Measurements from ENCODE around the gene POU2F1. TPM values are rescaled to one million over a fixed set of nuclear protein-coding genes. Genes with fewer than 3 reads are reported as not detected.

Gene POU2F1
- total and polyA plus RNA-seq, 2 donors (not counting 1 experiment from before 2014, with no cell fraction given): 5.2 to 48.8 TPM

DNA sequence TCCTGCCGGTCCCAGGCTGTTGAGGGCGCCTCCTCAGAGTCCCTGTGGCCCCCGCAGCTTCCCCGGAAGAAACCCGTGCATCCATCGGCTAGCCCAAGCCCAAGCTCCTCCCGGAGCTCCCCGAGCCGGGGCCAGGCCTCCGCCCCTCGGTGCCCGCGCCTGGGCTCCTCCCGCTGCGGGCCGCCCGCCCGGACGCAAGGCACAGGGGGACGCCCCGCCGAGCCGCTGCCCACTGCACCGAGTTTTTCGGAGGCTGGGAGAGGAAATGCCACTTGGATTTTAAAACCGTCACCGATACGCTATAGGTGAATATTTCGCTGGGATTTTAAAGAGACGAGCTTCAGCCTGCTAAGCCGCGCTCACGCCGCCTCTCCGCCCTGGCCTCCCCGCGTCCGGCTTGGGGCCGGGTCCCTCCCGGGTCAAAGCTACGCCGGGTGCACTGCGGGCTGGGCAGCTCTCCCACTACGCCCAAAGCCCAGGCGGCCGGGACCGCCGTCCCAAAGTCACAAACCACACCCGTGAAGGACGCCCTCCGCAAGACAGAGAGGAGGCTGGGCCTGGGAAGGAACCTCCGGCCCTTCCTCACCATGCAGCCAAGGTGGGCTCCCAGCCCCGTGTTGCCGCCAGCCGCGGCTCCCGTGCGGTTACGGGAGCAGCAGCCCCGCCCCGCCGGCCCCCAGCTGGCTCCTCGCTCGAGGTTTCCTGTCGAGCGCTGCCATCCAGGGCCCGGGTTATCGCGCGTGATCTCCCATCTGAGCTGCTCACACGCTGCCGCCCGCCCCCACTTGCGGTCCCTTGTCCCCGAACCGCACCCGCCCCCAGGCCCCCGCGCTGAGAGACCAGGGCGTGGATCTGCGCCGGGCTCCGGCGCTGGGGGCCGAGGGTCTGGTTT lies 234.5 kb downstream of the POU2F1 start:
- no peaks in the 10 kb centered on the region for H4K20me1 ChIP-seq (ENCODE audit: control insufficient read depth, insufficient read depth, low read length, poor library complexity, severe bottlenecking)
- WGBS (ENCODE audit: insufficient coverage): under 1% methylated on average over 85 of the region's 85 CpGs
- H3K36me3 ChIP-seq (replicated peaks in 1 of 2; ENCODE audit: control extremely low read depth in 1 of 2, control insufficient read depth in 1 of 2, extremely low read depth in 1 of 2, insufficient read depth in 2 of 2, low read length in 1 of 2): no peaks in the 10 kb centered on the region
- H3K79me2 ChIP-seq (ENCODE audit: control insufficient read depth, insufficient read depth, low read length): no peaks in the 10 kb centered on the region
- peak overlapping the region; percentile 100 for H3K4me2 ChIP-seq (replicated peaks; ENCODE audit: low read depth, low read length, poor library complexity, severe bottlenecking)
- H3K27me3 ChIP-seq (replicated peaks in 1 of 4; ENCODE audit: control extremely low read depth in 1 of 4, control insufficient read depth in 3 of 4, insufficient read depth in 4 of 4, low read length in 3 of 4): peaks cover 0 to 6% (median 0%) of the 10 kb centered on the region in 4 experiments
- no peaks in the 10 kb centered on the region for H3K9me3 ChIP-seq (ENCODE audit: control extremely low read depth in 1 of 3, control insufficient read depth in 2 of 3, insufficient read depth in 1 of 3, low read length in 2 of 3)
- no peak overlapping the region for H3K27ac Mint-ChIP-seq
- peaks cover 4% of the 10 kb centered on the region for H3K27me3 Mint-ChIP-seq
- H3K4me1 Mint-ChIP-seq: peaks cover 14% of the 10 kb centered on the region
- peak overlapping the region; percentile 50 to 82 (median 77) for H3K4me3 ChIP-seq (ENCODE audit: control extremely low read depth in 1 of 5, extremely low read depth in 1 of 5, insufficient read depth in 1 of 5, low read depth in 2 of 5, low read length in 4 of 5)
- peak overlapping the region; percentile 88 for H2AFZ ChIP-seq (ENCODE audit: insufficient read depth, low read depth, low read length, poor library complexity, severe bottlenecking)
- H3K9me3 Mint-ChIP-seq (ENCODE audit: insufficient read depth): no peaks in the 10 kb centered on the region
- ChIA-PET POLR2A (interaction anchor here (1.5 to 1.7 kb wide), 2 partner anchors 45 to 48 kb away, joined by 6 to 10 read pairs; no protein-coding TSS in a partner anchor), CTCF (interaction anchor here (0.7 to 4.2 kb wide), 8 partner anchors 8 to 235 kb away, joined by 3 to 25 read pairs (median 5); no protein-coding TSS in a partner anchor)
- TF ChIP-seq, protein P1, sequence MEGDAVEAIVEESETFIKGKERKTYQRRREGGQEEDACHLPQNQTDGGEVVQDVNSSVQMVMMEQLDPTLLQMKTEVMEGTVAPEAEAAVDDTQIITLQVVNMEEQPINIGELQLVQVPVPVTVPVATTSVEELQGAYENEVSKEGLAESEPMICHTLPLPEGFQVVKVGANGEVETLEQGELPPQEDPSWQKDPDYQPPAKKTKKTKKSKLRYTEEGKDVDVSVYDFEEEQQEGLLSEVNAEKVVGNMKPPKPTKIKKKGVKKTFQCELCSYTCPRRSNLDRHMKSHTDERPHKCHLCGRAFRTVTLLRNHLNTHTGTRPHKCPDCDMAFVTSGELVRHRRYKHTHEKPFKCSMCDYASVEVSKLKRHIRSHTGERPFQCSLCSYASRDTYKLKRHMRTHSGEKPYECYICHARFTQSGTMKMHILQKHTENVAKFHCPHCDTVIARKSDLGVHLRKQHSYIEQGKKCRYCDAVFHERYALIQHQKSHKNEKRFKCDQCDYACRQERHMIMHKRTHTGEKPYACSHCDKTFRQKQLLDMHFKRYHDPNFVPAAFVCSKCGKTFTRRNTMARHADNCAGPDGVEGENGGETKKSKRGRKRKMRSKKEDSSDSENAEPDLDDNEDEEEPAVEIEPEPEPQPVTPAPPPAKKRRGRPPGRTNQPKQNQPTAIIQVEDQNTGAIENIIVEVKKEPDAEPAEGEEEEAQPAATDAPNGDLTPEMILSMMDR (IDR thresholded peaks at IDR 0.05): no peak
- TF ChIP-seq EZH2 (IDR thresholded peaks at IDR 0.05; ENCODE audit: borderline replicate concordance, insufficient read depth, low read depth, low read length, poor library complexity, severe bottlenecking): no peak
- H3K4me3 Mint-ChIP-seq: peak overlapping the region; percentile 79
- intact Hi-C loops (cut with micrococcal nuclease): loop anchor here (1.0 to 2.0 kb wide), 3 partner anchors 16 to 44 kb away; no protein-coding TSS in a partner anchor
- H3K4me1 ChIP-seq (ENCODE audit: control insufficient read depth in 2 of 2, insufficient read depth in 2 of 2, low read length in 2 of 2): peaks cover 3 to 23% of the 10 kb centered on the region in 2 donors
- H3K9ac ChIP-seq (ENCODE audit: low read length): peak overlapping the region; percentile 90
- H3K27ac ChIP-seq (ENCODE audit: low read length in 2 of 2): peak overlapping the region in 1 of 2 donors; percentile 66
- ATAC-seq (ENCODE audit: low read depth) (peak; percentile 78), DNase-seq (peak; percentile 78)
